Prostate gland (tissue), 2 donors: ENCODE measurements around the gene AOAH. TPM values are rescaled to one million over a fixed set of nuclear protein-coding genes. Genes with fewer than 3 reads are reported as not detected.
"Not testable (repeated sequence)": the region's sequence is repeated elsewhere in the genome, so short reads cannot be mapped to it uniquely, and the experiment has no call there.

Experiments
- DNase-seq: peaks from one replicate; pipeline ENCODE4 v3.0.0-alpha.2; 2019; ENCODE audit warnings: low spot score
- H3K27ac ChIP-seq, 2 donors: fragments of 200-600 bp; sonication (generic); 2 replicates each; pipeline ENCODE4 v1.5.1; 2017 to 2019
- H3K27me3 ChIP-seq: fragments of 200-600 bp; sonication (generic); replicated peaks from 2 replicates; pipeline ENCODE4 v1.5.1; 2019; ENCODE audit not compliant: insufficient read depth
- H3K36me3 ChIP-seq, 2 donors: fragments of 200-600 bp; sonication (generic); 1 replicate in 1 of 2; 2 replicates in 1 of 2; pipeline versions ENCODE4 v1.5.1 to v1.8.1; 2017 to 2019
- H3K4me1 ChIP-seq: fragments of 200-600 bp; sonication (generic); replicated peaks from 2 replicates; pipeline ENCODE4 v1.5.1; 2019
- H3K4me3 ChIP-seq, 2 donors: fragments of 200-600 bp; sonication (generic); 2 replicates each; pipeline ENCODE4 v1.5.1; 2017 to 2019
- H3K9me3 ChIP-seq: fragments of 200-600 bp; sonication (generic); 2 replicates; pipeline ENCODE4 v1.5.1; 2017
- POLR2A ChIP-seq: fragments of 450-650 bp; IDR thresholded peaks from one replicate; pipeline ENCODE4 v1.6.1; 2016; ENCODE audit warnings: antibody characterized with exemption, mild to moderate bottlenecking
- POLR2AphosphoS5 ChIP-seq: sonication (generic); formaldehyde crosslinking; IDR thresholded peaks from one replicate; pipeline ENCODE4 v1.6.1; 2017; ENCODE audit warnings: antibody characterized with exemption
- WGBS: methylation state at CpG from one replicate; pipeline ENCODE4 v1.1.5; 2018; 5-methylcytosine and 5-hydroxymethylcytosine counted together
- intact Hi-C: fragments of 100-400 bp; cut with DNase I; formaldehyde crosslinking; loops from one replicate; pipeline ENCODE4 v1.14.2; 2022
- total RNA-seq, 2 donors: library from RNA; depleted of rRNA; stranded (reverse); fragments of >200 nt; gene quantifications; one replicate each; pipeline ENCODE4 v1.1.0, GENCODE V29; 2016
- TF ChIP-seq, protein P1 (sequence below), 4 experiments: fragments of 200-600 bp in 2 of 4; fragments of 450-650 bp in 2 of 4; sonication (generic) in 2 of 4; IDR thresholded peaks; 1 replicate in 3 of 4; 2 replicates in 1 of 4; pipeline ENCODE4 v1.5.1; 2016 to 2019; ENCODE audit warnings: antibody characterized with exemption in 4 of 4, mild to moderate bottlenecking in 2 of 4, moderate library complexity in 2 of 4

The AOAH gene
- total RNA-seq, 2 donors from 2014 or later: 4.1 to 4.8 TPM

- intact Hi-C loops: no loop called here
- H3K27ac ChIP-seq: no peak overlapping the region
- 88% methylated on average over 3 of the region's 3 CpGs for WGBS
- TF ChIP-seq POLR2A: no peak
- no peak for TF ChIP-seq POLR2AphosphoS5
- TF ChIP-seq, protein P1, sequence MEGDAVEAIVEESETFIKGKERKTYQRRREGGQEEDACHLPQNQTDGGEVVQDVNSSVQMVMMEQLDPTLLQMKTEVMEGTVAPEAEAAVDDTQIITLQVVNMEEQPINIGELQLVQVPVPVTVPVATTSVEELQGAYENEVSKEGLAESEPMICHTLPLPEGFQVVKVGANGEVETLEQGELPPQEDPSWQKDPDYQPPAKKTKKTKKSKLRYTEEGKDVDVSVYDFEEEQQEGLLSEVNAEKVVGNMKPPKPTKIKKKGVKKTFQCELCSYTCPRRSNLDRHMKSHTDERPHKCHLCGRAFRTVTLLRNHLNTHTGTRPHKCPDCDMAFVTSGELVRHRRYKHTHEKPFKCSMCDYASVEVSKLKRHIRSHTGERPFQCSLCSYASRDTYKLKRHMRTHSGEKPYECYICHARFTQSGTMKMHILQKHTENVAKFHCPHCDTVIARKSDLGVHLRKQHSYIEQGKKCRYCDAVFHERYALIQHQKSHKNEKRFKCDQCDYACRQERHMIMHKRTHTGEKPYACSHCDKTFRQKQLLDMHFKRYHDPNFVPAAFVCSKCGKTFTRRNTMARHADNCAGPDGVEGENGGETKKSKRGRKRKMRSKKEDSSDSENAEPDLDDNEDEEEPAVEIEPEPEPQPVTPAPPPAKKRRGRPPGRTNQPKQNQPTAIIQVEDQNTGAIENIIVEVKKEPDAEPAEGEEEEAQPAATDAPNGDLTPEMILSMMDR (IDR thresholded peaks at IDR 0.05): no peak
- no peaks in the 10 kb centered on the region for H3K4me1 ChIP-seq
- H3K27me3 ChIP-seq: no peaks in the 10 kb centered on the region
- no peak for DNase-seq
- H3K9me3 ChIP-seq: no peaks in the 10 kb centered on the region
- H3K4me3 ChIP-seq: no peak overlapping the region
- no peaks in the 10 kb centered on the region for H3K36me3 ChIP-seq
These were observed 6.7 kb downstream of the AOAH start for GRCh38 chr7:36717586-36717985.

- intact Hi-C loops, H3K27ac ChIP-seq, DNase-seq, H3K27me3 ChIP-seq, H3K9me3 ChIP-seq, H3K4me3 ChIP-seq, H3K4me1 ChIP-seq, H3K36me3 ChIP-seq: not testable (repeated sequence)
- WGBS: 81% methylated on average over 8 of the region's 8 CpGs
These were observed 7.5 kb downstream of the AOAH start for GRCh38 chr7:36716802-36717201.

DNA sequence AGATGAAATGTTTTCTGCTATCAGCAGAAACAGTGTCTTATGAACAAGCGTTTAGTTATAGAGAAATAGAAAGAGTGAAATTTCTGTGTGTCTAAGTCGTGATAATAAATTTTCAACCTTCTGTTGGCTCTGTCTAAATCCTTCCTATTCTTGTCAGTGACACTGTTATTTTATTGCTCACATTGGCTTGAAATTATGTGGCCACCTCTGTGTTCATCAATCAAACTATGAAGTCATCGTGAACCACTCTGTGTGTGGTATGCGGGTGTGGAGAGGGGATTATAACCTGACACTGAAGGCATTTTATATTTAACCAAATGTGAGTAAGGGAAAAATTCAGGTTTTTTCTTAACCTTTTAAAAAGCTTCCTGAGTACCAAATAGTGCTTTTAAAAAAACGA is 12.3 kb downstream of the AOAH start:
- intact Hi-C loops: no loop called here
- no peaks in the 10 kb centered on the region for H3K4me1 ChIP-seq
- TF ChIP-seq, protein P1 (IDR thresholded peaks at IDR 0.05): no peak
- TF ChIP-seq POLR2A: no peak
- TF ChIP-seq POLR2AphosphoS5: no peak
- H3K27ac ChIP-seq: no peak overlapping the region
- H3K4me3 ChIP-seq: no peak overlapping the region
- 81% methylated on average over 5 of the region's 5 CpGs for WGBS
- H3K27me3 ChIP-seq: no peaks in the 10 kb centered on the region
- DNase-seq: no peak
- no peaks in the 10 kb centered on the region for H3K9me3 ChIP-seq
- H3K36me3 ChIP-seq: no peaks in the 10 kb centered on the region

DNA sequence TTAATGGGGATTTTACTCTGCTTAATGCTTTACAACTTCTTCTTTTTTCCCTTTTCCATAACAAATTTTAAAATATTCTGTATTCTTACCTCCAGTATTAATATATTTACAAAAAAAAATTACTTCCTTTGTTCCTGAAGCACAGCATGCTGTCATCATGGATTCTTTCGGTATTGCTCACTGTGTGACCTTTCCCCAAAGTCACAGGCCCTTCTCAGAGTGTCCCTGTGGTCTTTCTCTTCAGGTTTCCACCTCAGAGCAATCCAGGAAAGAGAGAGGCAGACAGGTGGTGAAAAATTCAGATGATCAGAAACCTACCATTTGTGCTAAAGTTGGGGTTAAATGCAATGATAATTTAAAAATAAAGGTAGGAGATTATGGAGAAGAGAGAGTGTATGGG is 13.0 kb downstream of the AOAH start:
- Histone ChIP-seq H3K4me1 (no peaks in the 10 kb centered on the region), H3K4me3 (no peak overlapping the region), H3K36me3 (no peaks in the 10 kb centered on the region), H3K27ac (no peak overlapping the region), H3K9me3 (no peaks in the 10 kb centered on the region), H3K27me3 (no peaks in the 10 kb centered on the region)
- intact Hi-C loops: no loop called here
- TF ChIP-seq POLR2AphosphoS5: no peak
- TF ChIP-seq, protein P1 (IDR thresholded peaks at IDR 0.05): no peak
- TF ChIP-seq POLR2A: no peak
- no peak for DNase-seq
- WGBS: 85% methylated on average over 1 of the region's 1 CpG

- no peaks in the 10 kb centered on the region for H3K9me3 ChIP-seq
- WGBS: 30% methylated on average over 3 of the region's 3 CpGs
- DNase-seq: no peak
- no peak overlapping the region for H3K27ac ChIP-seq
- no peaks in the 10 kb centered on the region for H3K4me1 ChIP-seq
- intact Hi-C loops: no loop called here
- H3K27me3 ChIP-seq: no peaks in the 10 kb centered on the region
- H3K36me3 ChIP-seq: no peaks in the 10 kb centered on the region
- TF ChIP-seq POLR2A: no peak
- TF ChIP-seq POLR2AphosphoS5: no peak
- TF ChIP-seq, protein P1 (IDR thresholded peaks at IDR 0.05): no peak
- no peak overlapping the region for H3K4me3 ChIP-seq
These were observed 14.0 kb downstream of the AOAH start for GRCh38 chr7:36710186-36710791.
